RWPE2 (cell line): ENCODE data around the gene HIVEP1.

Source experiments
- ATAC-seq: fragments of 200-7000 bp; cut with Tn5 transposase; 3 replicates; pipeline ENCODE4 v1.9.1; 2021; ENCODE audit warnings: low read depth
- DNase-seq: peaks from one replicate; pipeline ENCODE4 v3.0.0-alpha.2; 2020; ENCODE audit warnings: low spot score
- H3K27ac ChIP-seq: fragments of 450-650 bp; 2 replicates; pipeline ENCODE4 v1.5.1; 2017; ENCODE audit warnings: mild to moderate bottlenecking; ENCODE audit not compliant: poor library complexity, severe bottlenecking
- H3K27me3 ChIP-seq: fragments of 250-450 bp; sonication (Bioruptor Pico); 2 replicates; pipeline ENCODE4 v1.5.1; 2021; ENCODE audit warnings: mild to moderate bottlenecking, moderate library complexity; ENCODE audit not compliant: insufficient read depth, poor library complexity, severe bottlenecking
- H3K36me3 ChIP-seq: fragments of 250-450 bp; sonication (Bioruptor Pico); 2 replicates; pipeline ENCODE4 v1.5.1; 2020; ENCODE audit warnings: low read depth, mild to moderate bottlenecking, moderate library complexity
- H3K4me1 ChIP-seq: fragments of 250-450 bp; sonication (Bioruptor Pico); 2 replicates; pipeline ENCODE4 v1.5.1; 2021; ENCODE audit warnings: mild to moderate bottlenecking, moderate library complexity; ENCODE audit not compliant: insufficient read depth, poor library complexity, severe bottlenecking
- H3K4me3 ChIP-seq: fragments of 250-450 bp; sonication (Bioruptor Pico); 2 replicates; pipeline ENCODE4 v1.5.1; 2021; ENCODE audit warnings: mild to moderate bottlenecking, moderate library complexity; ENCODE audit not compliant: severe bottlenecking
- H3K9me3 ChIP-seq: fragments of 250-450 bp; sonication (Bioruptor Pico); 2 replicates; pipeline ENCODE4 v1.5.1; 2021; ENCODE audit warnings: mild to moderate bottlenecking, moderate library complexity; ENCODE audit not compliant: severe bottlenecking
- CTCF ChIP-seq: fragments of 450-650 bp; IDR thresholded peaks from one replicate; pipeline ENCODE4 v1.5.1; 2017; ENCODE audit warnings: mild to moderate bottlenecking, moderate library complexity; ENCODE audit not compliant: poor library complexity, severe bottlenecking

Gene HIVEP1

GRCh38 chr6:12022481-12022880 lies 10.4 kb downstream of the HIVEP1 start:
- Histone ChIP-seq H3K4me1 (peaks cover 21% of the 10 kb centered on the region), H3K27me3 (no peaks in the 10 kb centered on the region), H3K36me3 (peaks cover 39% of the 10 kb centered on the region), H3K27ac (no peak overlapping the region), H3K4me3 (no peak overlapping the region), H3K9me3 (no peaks in the 10 kb centered on the region)
- DNase-seq (no peak), ATAC-seq (no peak)
- no peak for TF ChIP-seq CTCF

GRCh38 chr6:12022953-12023388 lies 10.9 kb downstream of the HIVEP1 start:
- peaks cover 21% of the 10 kb centered on the region for H3K4me1 ChIP-seq
- no peak for TF ChIP-seq CTCF
- H3K36me3 ChIP-seq, result peaks cover 34% of the 10 kb centered on the region
- no peak overlapping the region for H3K27ac ChIP-seq
- no peak overlapping the region for H3K4me3 ChIP-seq
- DNase-seq (no peak), ATAC-seq (no peak)
- H3K9me3 ChIP-seq, result no peaks in the 10 kb centered on the region
- H3K27me3 ChIP-seq, result no peaks in the 10 kb centered on the region

- ATAC-seq (no peak), DNase-seq (no peak)
- Histone ChIP-seq H3K9me3 (no peaks in the 10 kb centered on the region), H3K4me1 (peaks cover 21% of the 10 kb centered on the region), H3K4me3 (no peak overlapping the region), H3K36me3 (peaks cover 42% of the 10 kb centered on the region), H3K27me3 (no peaks in the 10 kb centered on the region), H3K27ac (peak overlapping the region; percentile 42)
- no peak for TF ChIP-seq CTCF
Observed at GRCh38 chr6:12024216-12024615, 12.1 kb downstream of the HIVEP1 start.

- Histone ChIP-seq H3K4me3 (no peak overlapping the region), H3K36me3 (peaks cover 48% of the 10 kb centered on the region), H3K27ac (peak overlapping the region; percentile 42), H3K27me3 (no peaks in the 10 kb centered on the region), H3K4me1 (peaks cover 21% of the 10 kb centered on the region), H3K9me3 (peaks cover 2% of the 10 kb centered on the region)
- no peak for DNase-seq
- TF ChIP-seq CTCF, result no peak
- ATAC-seq, result peak; percentile 95
Observed at GRCh38 chr6:12024699-12025434, 12.8 kb downstream of the HIVEP1 start.

GRCh38 chr6:12026120-12026519 lies 14.0 kb downstream of the HIVEP1 start:
- Histone ChIP-seq H3K4me1 (peaks cover 21% of the 10 kb centered on the region), H3K4me3 (no peak overlapping the region), H3K9me3 (peaks cover 8% of the 10 kb centered on the region), H3K27ac (no peak overlapping the region), H3K36me3 (peaks cover 52% of the 10 kb centered on the region), H3K27me3 (no peaks in the 10 kb centered on the region)
- DNase-seq, result no peak
- no peak for ATAC-seq
- TF ChIP-seq CTCF, result no peak
